Stimulated activated CD8-positive, alpha-beta memory T cell treated with anti-CD3 and anti-CD28 coated beads, Interleukin-15, amount 100 ng/mL, for 1 hour (primary cell): ENCODE measurements around the gene GNPDA1.

ENCODE experiments used
- DNase-seq: peaks from one replicate; pipeline ENCODE4 v3.0.0-alpha.2; 2020; ENCODE audit warnings: low read depth

GNPDA1 gene

DNA sequence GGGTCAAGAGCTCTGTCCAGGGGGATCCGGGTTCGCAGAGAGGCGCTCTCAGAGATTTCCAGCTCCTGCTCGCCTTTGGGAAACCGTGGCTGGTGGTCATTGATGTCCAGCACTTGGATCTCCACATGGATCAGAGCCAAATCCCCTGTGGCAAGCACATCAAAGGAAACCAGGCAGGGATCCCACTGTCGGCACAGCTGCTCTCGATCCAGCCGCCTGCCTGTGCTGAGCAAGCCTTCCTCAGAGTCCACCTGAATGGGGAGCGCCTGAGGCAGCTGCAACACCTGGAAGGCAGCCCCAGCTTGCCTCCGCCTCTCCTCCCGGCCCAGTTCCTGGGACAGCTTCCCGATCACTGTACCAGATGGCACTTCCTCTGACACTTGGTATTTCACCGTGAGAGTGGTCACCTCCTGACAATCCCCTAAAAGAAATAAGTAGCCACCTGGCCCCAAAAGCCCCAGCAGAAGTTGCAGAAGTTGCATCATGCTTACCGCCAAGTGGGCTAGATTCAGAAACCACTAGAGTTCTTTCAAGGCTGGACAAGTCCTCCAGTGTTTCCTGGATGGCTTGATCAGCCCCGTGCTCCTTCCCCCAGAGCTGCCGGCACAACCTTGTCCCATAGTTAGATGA, 55.3 kb downstream of the GNPDA1 start:
- no peak for DNase-seq

DNA sequence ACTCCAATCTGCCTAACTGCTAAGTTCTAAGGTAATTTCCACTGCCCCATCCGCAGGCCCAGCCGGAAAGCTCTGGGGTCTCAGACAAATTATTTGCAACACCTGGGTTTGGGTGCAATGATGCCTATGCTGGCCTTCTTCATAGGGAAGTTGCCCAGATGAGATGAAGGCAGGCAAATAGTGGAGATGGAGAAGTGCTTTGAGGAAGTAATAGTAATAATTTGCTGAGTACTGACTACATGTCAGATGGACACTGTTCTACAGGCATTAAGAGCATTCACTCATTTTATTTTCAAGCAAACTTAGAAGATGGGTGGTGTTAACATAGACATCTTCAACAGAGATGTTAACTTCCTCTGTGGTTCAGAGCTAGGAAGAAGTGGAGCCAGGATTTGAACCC, 58.6 kb downstream of the GNPDA1 start:
- no peak for DNase-seq

DNA sequence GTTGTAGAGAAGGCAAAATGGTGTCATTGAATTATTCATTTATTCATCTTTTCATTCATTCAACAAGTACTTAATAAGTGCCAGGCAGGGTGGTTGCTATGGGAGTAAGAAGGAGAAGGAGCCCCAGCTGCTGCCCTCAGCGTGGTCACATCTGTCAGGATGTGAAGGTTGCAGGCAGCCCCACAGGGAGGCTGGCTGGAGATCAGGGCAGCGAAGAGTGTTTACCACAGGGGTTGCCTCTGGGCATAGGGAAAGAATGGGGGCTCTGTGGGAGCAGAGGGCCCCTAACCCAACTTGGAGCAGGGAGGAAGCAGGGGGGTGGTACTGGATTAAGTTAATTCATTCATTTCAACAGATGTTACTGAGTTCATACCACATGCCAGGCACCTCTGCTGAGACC, 60.8 kb downstream of the GNPDA1 start:
- no peak for DNase-seq

DNA sequence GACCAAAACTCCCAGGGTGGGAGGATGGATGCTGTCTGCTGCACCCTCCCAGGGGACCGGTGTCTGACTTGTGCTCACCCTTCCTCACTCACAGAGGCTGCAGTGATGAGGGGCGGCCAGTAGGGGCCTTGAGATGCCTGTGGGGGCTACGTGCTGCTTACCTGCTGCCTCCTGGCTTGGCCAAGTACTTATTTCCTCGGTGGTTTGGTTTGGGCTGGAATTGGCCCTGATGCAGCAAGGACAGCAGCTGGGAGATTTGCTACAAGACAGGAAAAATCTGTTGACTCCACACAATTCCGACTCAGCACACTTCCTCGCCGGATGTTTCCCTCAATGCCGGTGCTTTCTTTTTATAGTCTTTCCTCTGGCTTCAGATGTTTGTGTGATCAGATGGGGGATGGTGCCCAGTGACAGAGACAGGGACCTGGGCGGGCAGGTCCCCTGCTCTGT, 61.5 kb downstream of the GNPDA1 start:
- DNase-seq = no peak
